Smooth muscle cell (in vitro differentiated cells): ENCODE results near the gene BNIPL. TPM values are rescaled to one million over a fixed set of nuclear protein-coding genes. Genes with fewer than 3 reads are reported as not detected.
A peak's percentile ranks its signal among the peaks of the same experiment; 100 is the strongest.

Source experiments
- DNase-seq: peaks from one replicate; lab custom pipeline; 2025; ENCODE audit not compliant: unreplicated experiment; lab: John Stamatoyannopoulos, UW
- H2AFZ ChIP-seq: fragments of 200-600 bp; sonication (generic); 2 replicates; pipeline ENCODE4 v1.6.0; 2016; ENCODE audit warnings: antibody characterized with exemption, low read depth, mild to moderate bottlenecking
- H3F3A ChIP-seq: fragments of 200-600 bp; sonication (generic); 2 replicates; pipeline ENCODE4 v1.6.0; 2017; ENCODE audit warnings: antibody characterized with exemption, low read depth
- H3K27ac ChIP-seq: fragments of 200-600 bp; sonication (generic); 2 replicates; pipeline ENCODE4 v1.5.1; 2016; ENCODE audit warnings: low read depth, mild to moderate bottlenecking
- H3K27me3 ChIP-seq: fragments of 200-600 bp; sonication (generic); 2 replicates; pipeline ENCODE4 v1.6.1; 2016; ENCODE audit warnings: low read depth, mild to moderate bottlenecking
- H3K36me3 ChIP-seq: fragments of 200-600 bp; sonication (generic); 2 replicates; pipeline ENCODE4 v1.5.1; 2016; ENCODE audit warnings: low read depth
- H3K4me1 ChIP-seq: fragments of 200-600 bp; sonication (generic); 2 replicates; pipeline ENCODE4 v1.5.1; 2016; ENCODE audit warnings: low read depth
- H3K4me2 ChIP-seq: fragments of 200-600 bp; sonication (generic); 2 replicates; pipeline ENCODE4 v1.6.0; 2016; ENCODE audit warnings: mild to moderate bottlenecking
- H3K4me3 ChIP-seq: fragments of 200-600 bp; sonication (generic); 2 replicates; pipeline ENCODE4 v1.5.1; 2016; ENCODE audit warnings: mild to moderate bottlenecking
- H3K79me2 ChIP-seq: fragments of 200-600 bp; sonication (generic); 2 replicates; pipeline ENCODE4 v1.6.0; 2016; ENCODE audit warnings: low read depth, mild to moderate bottlenecking
- H3K9ac ChIP-seq: fragments of 200-600 bp; sonication (generic); 2 replicates; pipeline ENCODE4 v1.6.0; 2016; ENCODE audit warnings: low read depth
- H3K9me3 ChIP-seq: fragments of 200-600 bp; sonication (generic); replicated peaks from 2 replicates; pipeline ENCODE4 v1.5.1; 2016; ENCODE audit warnings: low read depth
- H4K20me1 ChIP-seq: fragments of 200-600 bp; sonication (generic); 2 replicates; pipeline ENCODE4 v1.6.0; 2016; ENCODE audit warnings: low read depth
- CTCF ChIP-seq: fragments of 200-600 bp; sonication (generic); IDR thresholded peaks from 2 replicates; pipeline ENCODE4 v1.5.1; 2017; ENCODE audit warnings: borderline replicate concordance, mild to moderate bottlenecking, antibody characterized with exemption; ENCODE audit not compliant: insufficient read depth, poor library complexity, severe bottlenecking
- WGBS: methylation state at CpG from one replicate; pipeline ENCODE4 v1.1.7; 2016; ENCODE audit warnings: low lambda C conversion rate; 5-methylcytosine and 5-hydroxymethylcytosine counted together
- polyA plus RNA-seq: library from polyadenylated mRNA; unstranded; fragments of >200 nt; fragmentation: Nextera tagmentation; extraction: Ambion mirVana; gene quantifications from 2 replicates; pipeline ENCODE4 v1.2.1, GENCODE V29; 2016
- total RNA-seq: library from RNA; depleted of rRNA; stranded (reverse); fragments of >200 nt; gene quantifications from 2 replicates; pipeline ENCODE4 v1.2.3, GENCODE V29; 2014

The BNIPL gene
- total and polyA plus RNA-seq, 2 experiments from 2014 or later: 0.93 to 5.6 TPM

DNA sequence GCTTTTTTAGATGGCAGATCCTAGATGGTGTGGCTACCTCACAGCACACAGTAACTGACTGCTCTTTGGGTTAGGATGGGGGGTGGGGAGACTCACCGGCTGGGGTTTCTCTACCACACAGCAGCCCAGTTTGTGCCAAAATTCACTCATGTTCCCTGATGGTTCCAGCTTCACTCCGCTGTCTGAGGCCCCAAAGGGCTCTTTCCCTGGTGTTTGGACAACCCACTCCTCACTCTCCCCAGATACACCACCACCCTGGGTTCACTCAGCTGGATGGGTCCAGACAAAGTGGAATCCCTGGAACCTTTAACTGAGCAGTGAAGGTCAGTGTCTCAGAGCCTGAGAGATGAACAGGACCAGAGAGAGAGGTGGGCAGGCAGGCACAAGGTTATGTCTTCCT lies 19.2 kb downstream of the BNIPL start:
- H3K27ac ChIP-seq: peak overlapping the region; percentile 98
- H3K9ac ChIP-seq: peak overlapping the region; percentile 3
- H3K4me1 ChIP-seq: peaks cover 12% of the 10 kb centered on the region
- H3K27me3 ChIP-seq: no peaks in the 10 kb centered on the region
- no peak overlapping the region for H3K4me3 ChIP-seq
- WGBS: 86% methylated on average over 1 of the region's 2 CpGs
- no peak overlapping the region for H3K4me2 ChIP-seq
- no peak for DNase-seq
- H2AFZ ChIP-seq: no peak overlapping the region
- no peaks in the 10 kb centered on the region for H3K9me3 ChIP-seq
- peaks cover 9% of the 10 kb centered on the region for H3K36me3 ChIP-seq
- H3F3A ChIP-seq: peaks cover 55% of the 10 kb centered on the region
- peaks cover 60% of the 10 kb centered on the region for H4K20me1 ChIP-seq
- peaks cover 64% of the 10 kb centered on the region for H3K79me2 ChIP-seq
- no peak for TF ChIP-seq CTCF

GRCh38 chr1:151056149-151056548 lies 19.8 kb downstream of the BNIPL start:
- no peaks in the 10 kb centered on the region for H3K27me3 ChIP-seq
- WGBS: 71% methylated on average over 2 of the region's 2 CpGs
- H3K9me3 ChIP-seq: no peaks in the 10 kb centered on the region
- peak overlapping the region; percentile 98 for H3K27ac ChIP-seq
- no peak for TF ChIP-seq CTCF
- peaks cover 69% of the 10 kb centered on the region for H3K79me2 ChIP-seq
- no peak overlapping the region for H2AFZ ChIP-seq
- no peak overlapping the region for H3K4me3 ChIP-seq
- no peak for DNase-seq
- peaks cover 9% of the 10 kb centered on the region for H3K36me3 ChIP-seq
- H3K4me1 ChIP-seq: peaks cover 12% of the 10 kb centered on the region
- H3K4me2 ChIP-seq: peak overlapping the region; percentile 98
- peaks cover 51% of the 10 kb centered on the region for H3F3A ChIP-seq
- peaks cover 60% of the 10 kb centered on the region for H4K20me1 ChIP-seq
- no peak overlapping the region for H3K9ac ChIP-seq

- Histone ChIP-seq H3K36me3 (peaks cover 4% of the 10 kb centered on the region), H3K4me2 (peak overlapping the region; percentile 98), H3K27ac (peak overlapping the region; percentile 98), H2AFZ (no peak overlapping the region), H3K9me3 (no peaks in the 10 kb centered on the region), H3K4me3 (peak overlapping the region; percentile 100), H3K9ac (peak overlapping the region; percentile 98), H4K20me1 (peaks cover 54% of the 10 kb centered on the region), H3K27me3 (no peaks in the 10 kb centered on the region), H3F3A (peaks cover 28% of the 10 kb centered on the region), H3K4me1 (peaks cover 27% of the 10 kb centered on the region), H3K79me2 (peaks cover 95% of the 10 kb centered on the region)
- no peak for DNase-seq
- WGBS: 2% methylated on average over 10 of the region's 10 CpGs
- TF ChIP-seq CTCF: no peak
These were observed 22.3 kb downstream of the BNIPL start for GRCh38 chr1:151058692-151059091.
